H1 (cell line): ENCODE results near the gene NOLC1.
A peak's percentile ranks its signal among the peaks of the same experiment; 100 is the strongest.

Experiments used
- ATF2 ChIP-seq: IDR thresholded peaks from 2 replicates; pipeline ENCODE4 v1.6.1; 2012; ENCODE audit warnings: low read length, inconsistent platforms
- CBX5 ChIP-seq: fragments of 300-800, 300-1000 bp; sonication (generic); IDR thresholded peaks from 2 replicates; pipeline ENCODE4 v1.7.1; 2016; ENCODE audit warnings: antibody characterized with exemption, low read length, low read depth
- CTCF ChIP-seq, 3 experiments: IDR thresholded peaks; 1 replicate in 2 of 3; 2 replicates in 1 of 3; pipeline versions ENCODE4 v1.5.1 to v1.6.1; 2011; ENCODE audit warnings: low read length in 3 of 3, mild to moderate bottlenecking in 3 of 3, inconsistent platforms in 2 of 3, low read depth in 1 of 3, moderate library complexity in 1 of 3; ENCODE audit not compliant: insufficient read depth in 1 of 3; ENCODE audit errors: control extremely low read depth in 1 of 3
- EGR1 ChIP-seq: IDR thresholded peaks from 2 replicates; pipeline ENCODE4 v1.6.1; 2011; ENCODE audit warnings: low read depth, low read length, borderline replicate concordance
- EP300 ChIP-seq, 2 experiments: IDR thresholded peaks; 1 replicate in 1 of 2; 2 replicates in 1 of 2; pipeline ENCODE4 v1.6.1; 2011 to 2012; ENCODE audit warnings: low read depth in 2 of 2, low read length in 2 of 2, mild to moderate bottlenecking in 2 of 2, borderline replicate concordance in 1 of 2, inconsistent platforms in 1 of 2, moderate library complexity in 1 of 2
- EZH2 ChIP-seq: fragments of 200-600 bp; sonication (generic); IDR thresholded peaks from 2 replicates; pipeline ENCODE4 v1.7.1; 2012; ENCODE audit warnings: low read depth, mild to moderate bottlenecking, moderate library complexity, low read length, inconsistent platforms; ENCODE audit not compliant: severe bottlenecking
- HDAC6 ChIP-seq: IDR thresholded peaks from one replicate; pipeline ENCODE4 v1.7.1; 2012; ENCODE audit warnings: low read depth, mild to moderate bottlenecking, inconsistent platforms, low read length, moderate library complexity
- MAX ChIP-seq: IDR thresholded peaks from 2 replicates; pipeline ENCODE4 v1.6.1; 2012; ENCODE audit warnings: inconsistent platforms
- POLR2A ChIP-seq, 2 experiments: IDR thresholded peaks; 1 replicate in 1 of 2; 2 replicates in 1 of 2; pipeline ENCODE4 v1.6.1; 2011; ENCODE audit warnings: low read depth in 2 of 2, low read length in 2 of 2, mild to moderate bottlenecking in 2 of 2; ENCODE audit errors: control extremely low read depth in 1 of 2
- POLR2AphosphoS5 ChIP-seq: IDR thresholded peaks from 2 replicates; pipeline ENCODE4 v1.6.1; 2011; ENCODE audit warnings: low read depth, low read length
- POU5F1 ChIP-seq: IDR thresholded peaks from 2 replicates; pipeline ENCODE4 v1.6.1; 2011; ENCODE audit warnings: low read depth, mild to moderate bottlenecking, low read length, moderate library complexity
- RBBP5 ChIP-seq: IDR thresholded peaks from 2 replicates; pipeline ENCODE4 v1.7.1; 2012; ENCODE audit warnings: low read depth, mild to moderate bottlenecking, inconsistent platforms, low read length, moderate library complexity, borderline replicate concordance
- RFX5 ChIP-seq: IDR thresholded peaks from 2 replicates; pipeline ENCODE4 v1.6.1; 2011; ENCODE audit warnings: low read depth, low read length, improper control_type of control experiment, borderline replicate concordance
- SUZ12 ChIP-seq: fragments of 200-600 bp; sonication (generic); IDR thresholded peaks from 2 replicates; pipeline ENCODE4 v1.6.1; 2012; ENCODE audit warnings: mild to moderate bottlenecking, inconsistent platforms, low read length, moderate library complexity, mixed read lengths

DNA sequence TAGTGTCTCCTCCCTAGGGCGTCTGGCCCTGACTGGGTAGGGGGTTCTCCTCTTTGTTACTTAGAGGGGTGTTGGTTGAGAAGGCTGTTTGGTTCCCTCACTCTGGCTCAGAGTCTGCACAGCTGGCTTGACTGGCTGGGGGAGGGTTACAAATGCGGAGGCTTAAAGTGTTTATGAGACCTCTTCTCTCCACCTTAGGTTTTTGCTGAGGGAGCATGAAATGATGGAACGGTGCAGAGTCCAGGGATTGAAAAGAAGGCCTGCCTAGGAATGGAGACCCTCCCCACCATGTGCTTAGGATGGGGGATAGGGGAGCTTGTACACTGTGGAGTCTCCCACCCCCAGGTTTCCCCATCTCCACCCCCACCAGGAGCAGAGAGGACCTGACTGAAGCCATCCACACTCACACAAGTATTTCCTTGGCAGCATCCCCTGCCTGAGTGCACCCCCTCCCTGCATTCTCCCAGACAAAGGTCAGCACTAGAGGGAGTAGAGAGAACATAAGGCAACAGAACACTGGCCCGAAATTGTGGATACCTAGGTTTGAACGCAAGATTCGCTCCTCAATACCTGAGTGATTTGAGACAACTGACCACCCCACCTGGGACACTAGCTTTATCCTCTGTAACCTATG is 30.3 kb upstream of the NOLC1 start:
- TF ChIP-seq CTCF (IDR thresholded peaks at IDR 0.05; ENCODE audit: control extremely low read depth in 1 of 3, insufficient read depth in 1 of 3, low read depth in 1 of 3, low read length in 3 of 3) (peak; percentile 20 to 41 (median 29); a peak in 3 of 4 replicates), POLR2AphosphoS5 (no peak), EP300 (IDR thresholded peaks at IDR 0.05; ENCODE audit: borderline replicate concordance in 1 of 2, low read depth in 2 of 2, low read length in 2 of 2) (no peak), CBX5 (no peak), SUZ12 (no peak), MAX (no peak), ATF2 (no peak), RBBP5 (0 out of 2 replicates have a peak, but pooled peaks have one; percentile 32), RFX5 (no peak), POU5F1 (0 out of 2 replicates have a peak, but pooled peaks have one; percentile 23), HDAC6 (no peak), EGR1 (no peak), EZH2 (no peak), POLR2A (IDR thresholded peaks at IDR 0.05; ENCODE audit: control extremely low read depth in 1 of 2, low read depth in 2 of 2, low read length in 2 of 2) (peak; percentile 1 to 53)
